Mammary epithelial cell (primary cell): ENCODE results near the gene GPBP1.

Experiments used
- CTCF ChIP-seq, 2 donors: IDR thresholded peaks in 1 of 2; conservative IDR thresholded peaks in 1 of 2; 2 replicates each; pipeline ENCODE4 v1.5.1; 2011 to 2012; ENCODE audit warnings: inconsistent platforms in 2 of 2, low read length in 2 of 2, mild to moderate bottlenecking in 2 of 2, control low read depth in 1 of 2, low read depth in 1 of 2; ENCODE audit not compliant: insufficient read depth in 1 of 2; ENCODE audit errors: extremely low read depth in 1 of 2
- EZH2 ChIP-seq: IDR thresholded peaks from 2 replicates; pipeline ENCODE4 v1.6.1; 2012; ENCODE audit warnings: low read length, inconsistent platforms, borderline replicate concordance

- no peak for TF ChIP-seq CTCF (conservative IDR thresholded peaks at IDR 0.05 in 1 of 2, IDR thresholded peaks at IDR 0.05 in 1 of 2; ENCODE audit: extremely low read depth in 1 of 2, insufficient read depth in 1 of 2, low read depth in 1 of 2, low read length in 2 of 2)
- no peak for TF ChIP-seq EZH2
These were observed 84.2 kb downstream of the GPBP1 start for GRCh38 chr5:57258052-57258451.
